ENCODE measurements around the gene SLIT1. TPM values are rescaled to one million over a fixed set of nuclear protein-coding genes. Genes with fewer than 3 reads are reported as not detected.

The SLIT1 gene
- total RNA-seq, 1 donor from 2014 or later: 0.40 TPM

- no peak for TF ChIP-seq CTCF (IDR thresholded peaks at IDR 0.05; ENCODE audit: unreplicated experiment)
- no peak overlapping the region for H3K27ac Mint-ChIP-seq
- no peaks in the 10 kb centered on the region for H3K36me3 Mint-ChIP-seq
These were observed 7.7 kb downstream of the SLIT1 start for GRCh38 chr10:97178074-97178473.

GRCh38 chr10:97176226-97176625 is 9.5 kb downstream of the SLIT1 start:
- H3K4me1 Mint-ChIP-seq: no peaks in the 10 kb centered on the region
- H3K27ac Mint-ChIP-seq: no peak overlapping the region
- H3K27me3 Mint-ChIP-seq (ENCODE audit: low read depth): peaks cover 40% of the 10 kb centered on the region
- H3K36me3 Mint-ChIP-seq: no peaks in the 10 kb centered on the region
- no peak for DNase-seq (ENCODE audit: low spot score in 2 of 2, unreplicated experiment in 2 of 2)
- TF ChIP-seq CTCF (IDR thresholded peaks at IDR 0.05; ENCODE audit: unreplicated experiment): no peak
- no peak overlapping the region for H3K4me3 Mint-ChIP-seq
- no peaks in the 10 kb centered on the region for H3K9me3 Mint-ChIP-seq

More at GRCh38 chr10:97178074-97178473, 7.7 kb downstream of the SLIT1 start:
- H3K9me3 Mint-ChIP-seq: no peaks in the 10 kb centered on the region
- no peaks in the 10 kb centered on the region for H3K4me1 Mint-ChIP-seq
- no peak for DNase-seq (ENCODE audit: low spot score in 2 of 2, unreplicated experiment in 2 of 2)
- H3K27me3 Mint-ChIP-seq (ENCODE audit: low read depth): peaks cover 44% of the 10 kb centered on the region
- H3K4me3 Mint-ChIP-seq: no peak overlapping the region

- Mint-ChIP-seq H3K27me3 (ENCODE audit: low read depth) (peaks cover 40% of the 10 kb centered on the region), H3K4me3 (no peak overlapping the region), H3K4me1 (no peaks in the 10 kb centered on the region), H3K9me3 (no peaks in the 10 kb centered on the region), H3K36me3 (no peaks in the 10 kb centered on the region), H3K27ac (no peak overlapping the region)
- TF ChIP-seq CTCF (IDR thresholded peaks at IDR 0.05; ENCODE audit: unreplicated experiment): no peak
- no peak for DNase-seq (ENCODE audit: low spot score in 2 of 2, unreplicated experiment in 2 of 2)
These were observed 10.2 kb downstream of the SLIT1 start for GRCh38 chr10:97175586-97175985.

GRCh38 chr10:97174941-97175340 is 10.8 kb downstream of the SLIT1 start:
- TF ChIP-seq CTCF (IDR thresholded peaks at IDR 0.05; ENCODE audit: unreplicated experiment): no peak
- no peak for DNase-seq (ENCODE audit: low spot score in 2 of 2, unreplicated experiment in 2 of 2)
- H3K27ac Mint-ChIP-seq: no peak overlapping the region

GRCh38 chr10:97174276-97174775 is 11.4 kb downstream of the SLIT1 start:
- DNase-seq (ENCODE audit: low spot score in 2 of 2, unreplicated experiment in 2 of 2): no peak
- H3K4me3 Mint-ChIP-seq: no peak overlapping the region
- H3K36me3 Mint-ChIP-seq: no peaks in the 10 kb centered on the region
- no peak overlapping the region for H3K27ac Mint-ChIP-seq
- no peaks in the 10 kb centered on the region for H3K9me3 Mint-ChIP-seq
- TF ChIP-seq CTCF (IDR thresholded peaks at IDR 0.05; ENCODE audit: unreplicated experiment): no peak
- H3K4me1 Mint-ChIP-seq: no peaks in the 10 kb centered on the region
- H3K27me3 Mint-ChIP-seq (ENCODE audit: low read depth): peaks cover 39% of the 10 kb centered on the region

More at GRCh38 chr10:97174941-97175340, 10.8 kb downstream of the SLIT1 start:
- Mint-ChIP-seq H3K9me3 (no peaks in the 10 kb centered on the region), H3K4me3 (no peak overlapping the region), H3K4me1 (no peaks in the 10 kb centered on the region), H3K27me3 (ENCODE audit: low read depth) (peaks cover 39% of the 10 kb centered on the region), H3K36me3 (no peaks in the 10 kb centered on the region)

GRCh38 chr10:97173036-97173435 is 12.7 kb downstream of the SLIT1 start:
- H3K9me3 Mint-ChIP-seq: no peaks in the 10 kb centered on the region
- TF ChIP-seq CTCF (IDR thresholded peaks at IDR 0.05; ENCODE audit: unreplicated experiment): no peak
- DNase-seq (ENCODE audit: low spot score in 2 of 2, unreplicated experiment in 2 of 2): no peak
- no peak overlapping the region for H3K27ac Mint-ChIP-seq
- no peaks in the 10 kb centered on the region for H3K36me3 Mint-ChIP-seq
- no peaks in the 10 kb centered on the region for H3K4me1 Mint-ChIP-seq
- H3K4me3 Mint-ChIP-seq: no peak overlapping the region
- H3K27me3 Mint-ChIP-seq (ENCODE audit: low read depth): peaks cover 40% of the 10 kb centered on the region

All from mesothelial cell of epicardium (in vitro differentiated cells).